Suppressor macrophage treated with lipopolysaccharide for 4 hours (primary cell): Measurements from ENCODE around the gene CSF1.

ENCODE experiments used
- DNase-seq: peaks from one replicate; pipeline ENCODE4 v3.0.0-alpha.2; 2020

CSF1 gene

GRCh38 chr1:109883248-109883955 is 27.2 kb upstream of the CSF1 start:
- no peak for DNase-seq

DNA sequence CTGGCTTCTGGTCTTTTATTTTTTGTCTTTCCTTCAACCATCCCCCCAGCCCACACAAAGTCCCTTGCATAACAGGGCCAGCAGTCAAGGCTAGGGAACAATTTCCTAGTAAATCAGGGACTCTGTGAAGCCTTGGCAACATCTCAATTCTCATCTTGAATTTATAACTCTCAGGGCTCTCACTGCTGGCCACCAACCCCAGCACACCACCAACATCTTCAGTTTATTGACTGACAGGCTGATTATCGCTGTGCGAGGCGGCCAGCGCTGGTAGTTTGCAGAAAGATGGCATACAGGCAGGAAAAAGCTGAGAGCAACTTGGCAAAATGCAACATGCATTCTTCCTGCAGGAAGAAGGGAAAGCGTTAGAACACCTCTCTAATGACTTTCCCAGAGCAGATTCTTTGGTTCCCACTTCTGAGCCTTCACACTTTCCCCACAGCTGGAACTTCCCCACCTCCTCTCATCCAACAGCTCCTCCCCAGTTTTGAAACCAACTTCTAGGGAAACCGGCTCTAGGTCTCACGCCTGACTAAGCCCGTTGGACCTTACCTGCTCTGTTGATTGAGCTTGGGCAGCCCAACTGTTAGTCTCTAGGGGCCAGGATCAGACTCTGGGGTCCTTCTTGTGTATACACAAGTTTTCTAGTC is 26.3 kb upstream of the CSF1 start:
- peak; percentile 58 for DNase-seq

GRCh38 chr1:109885589-109885988 is 25.1 kb upstream of the CSF1 start:
- no peak for DNase-seq

GRCh38 chr1:109886827-109887226 is 23.8 kb upstream of the CSF1 start:
- peak; percentile 86 for DNase-seq

GRCh38 chr1:109887271-109887670 is 23.4 kb upstream of the CSF1 start:
- no peak for DNase-seq

GRCh38 chr1:109887884-109888283 is 22.8 kb upstream of the CSF1 start:
- peak; percentile 72 for DNase-seq

DNA sequence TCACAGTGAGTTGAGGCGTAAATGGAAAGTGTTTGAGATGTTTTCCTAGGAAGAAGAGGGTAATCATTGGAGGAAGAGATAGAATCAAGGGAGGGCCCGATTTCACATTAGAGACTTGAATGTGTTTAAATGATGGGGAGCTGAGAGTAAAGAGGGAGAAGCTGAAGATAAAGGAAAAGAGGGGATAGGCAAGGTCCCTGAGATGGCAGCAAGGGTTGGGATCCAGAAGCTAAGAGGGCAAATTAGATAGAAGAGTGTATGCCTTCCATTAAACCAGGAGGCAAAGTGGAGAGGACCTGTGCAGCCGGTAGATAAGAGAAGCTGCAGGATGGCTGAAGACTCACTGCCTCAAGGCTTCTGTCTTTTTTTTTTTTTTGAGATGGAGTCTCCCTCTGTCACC is 21.6 kb upstream of the CSF1 start:
- DNase-seq = no peak

DNA sequence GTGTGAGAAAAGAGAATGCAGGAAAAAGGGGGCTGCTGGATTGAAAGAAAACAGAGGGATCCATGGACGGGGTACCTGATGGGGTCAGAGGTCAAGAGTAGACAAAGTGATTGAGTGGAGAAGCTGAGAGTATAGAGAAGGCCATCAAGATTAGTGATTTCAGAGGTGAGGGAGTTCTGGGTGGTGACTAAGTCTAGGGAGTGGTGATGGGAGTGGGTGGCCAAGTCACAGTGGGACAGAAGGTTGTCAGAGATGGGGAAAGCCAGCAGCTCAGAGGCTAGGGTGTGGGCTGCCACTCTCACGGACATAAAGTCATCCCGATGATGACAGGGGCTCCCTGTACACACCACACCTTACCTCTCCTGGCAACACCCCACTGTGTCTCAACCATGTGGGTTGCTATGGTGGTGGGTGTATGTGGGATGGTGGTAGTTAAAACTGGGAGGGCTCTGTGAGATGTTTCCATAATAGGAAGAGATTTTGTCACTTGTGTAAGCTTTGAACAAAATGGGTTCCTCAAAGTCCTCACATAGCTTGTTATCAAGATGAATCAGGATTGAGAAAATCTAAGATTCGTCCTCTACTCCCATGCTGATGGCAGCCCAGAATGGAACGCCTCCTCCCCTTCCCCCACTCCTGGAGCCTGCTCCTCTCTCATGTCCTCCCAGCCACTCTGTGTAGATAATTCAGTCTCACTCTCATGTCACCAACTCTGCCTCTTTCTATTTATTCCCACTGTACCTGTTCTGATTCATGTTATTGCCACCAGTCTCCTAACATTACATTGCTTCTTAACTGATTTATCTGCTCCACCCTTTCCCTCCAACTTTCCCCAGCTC is 20.3 kb upstream of the CSF1 start:
- peak; percentile 80 for DNase-seq

- no peak for DNase-seq
These were observed 18.7 kb upstream of the CSF1 start for GRCh38 chr1:109891930-109892329.

- DNase-seq = peak; percentile 49
These were observed 17.9 kb upstream of the CSF1 start for GRCh38 chr1:109892561-109893368.

GRCh38 chr1:109893532-109894171 is 17.0 kb upstream of the CSF1 start:
- DNase-seq = no peak

DNA sequence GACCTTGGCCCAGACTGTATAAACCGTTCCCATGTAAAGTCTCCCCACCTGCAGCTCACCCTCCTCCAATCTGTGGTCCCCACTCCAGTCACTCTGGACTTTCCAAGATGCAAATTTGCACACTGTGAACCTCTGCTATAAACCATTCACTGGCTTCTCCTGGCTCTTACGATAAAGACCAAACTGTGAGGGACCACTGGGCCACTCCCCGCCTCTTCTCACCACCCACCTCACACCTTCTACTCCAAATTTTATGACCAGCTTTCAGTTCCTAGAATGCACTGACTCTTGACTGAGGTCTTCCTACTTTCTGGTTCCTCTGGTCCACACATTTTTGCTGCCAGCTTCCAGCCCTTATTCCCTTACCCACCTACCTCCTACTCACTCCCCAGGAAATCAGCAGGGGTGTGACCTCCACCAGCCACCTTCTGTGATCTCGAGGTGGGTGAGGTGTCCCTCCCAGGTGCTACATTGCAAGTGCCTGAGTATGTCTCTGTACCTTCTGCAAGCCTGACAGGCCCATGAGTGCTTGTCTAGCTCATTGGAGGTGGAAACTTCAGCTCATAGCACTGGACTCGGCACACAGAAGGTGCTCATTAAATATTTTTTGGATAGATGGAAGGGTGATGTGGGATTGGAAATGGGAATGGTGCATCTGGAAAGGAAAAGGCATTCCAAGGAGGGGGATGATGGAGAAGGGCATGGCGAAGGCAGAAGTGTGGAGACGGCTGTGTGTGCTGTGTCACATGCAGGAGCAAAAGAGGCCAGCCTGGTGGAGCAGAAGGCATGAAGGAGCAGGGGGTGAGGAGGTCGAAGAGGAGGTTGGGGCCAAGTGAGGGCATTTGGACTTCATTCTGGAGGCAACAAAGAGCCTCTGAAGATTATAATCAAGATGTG is 15.6 kb upstream of the CSF1 start:
- DNase-seq = no peak

DNA sequence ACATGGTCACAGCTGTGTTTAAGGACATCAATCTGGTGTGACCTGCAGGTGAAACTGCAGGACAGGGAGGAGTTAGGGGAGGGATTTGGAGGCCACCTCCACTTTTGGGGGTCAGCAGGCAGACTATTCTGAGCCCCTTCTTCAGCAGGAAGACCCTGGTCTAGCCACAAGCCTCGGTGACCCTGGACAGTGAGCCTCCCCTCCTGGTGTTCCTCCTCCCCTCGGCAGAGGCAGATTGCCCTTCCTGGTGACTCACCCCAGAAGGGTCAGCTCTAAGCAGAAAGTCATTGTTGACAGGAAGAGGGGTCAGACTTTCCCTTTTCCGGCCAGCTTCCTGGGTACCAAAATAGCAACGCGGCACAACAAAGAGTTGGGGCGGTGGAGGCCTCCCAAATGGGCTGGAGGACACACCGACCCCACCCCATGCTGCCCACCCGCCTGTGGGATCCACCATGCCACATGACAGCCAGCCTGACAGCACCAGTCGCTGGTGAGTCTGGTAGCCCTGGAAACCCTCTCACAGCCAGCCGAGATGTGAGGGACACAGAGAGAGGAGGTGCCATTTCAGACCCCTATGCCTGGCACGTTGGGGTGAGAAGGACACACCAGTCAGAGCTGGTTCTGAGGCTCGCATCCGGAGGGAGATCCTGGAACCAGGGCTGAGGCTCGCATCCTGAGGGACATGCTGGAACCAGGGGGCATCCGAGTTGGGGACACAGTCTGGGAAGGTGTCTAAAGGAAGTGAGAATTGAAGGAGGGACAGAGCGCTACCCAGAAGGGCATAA is 14.7 kb upstream of the CSF1 start:
- peak; percentile 77 for DNase-seq

DNA sequence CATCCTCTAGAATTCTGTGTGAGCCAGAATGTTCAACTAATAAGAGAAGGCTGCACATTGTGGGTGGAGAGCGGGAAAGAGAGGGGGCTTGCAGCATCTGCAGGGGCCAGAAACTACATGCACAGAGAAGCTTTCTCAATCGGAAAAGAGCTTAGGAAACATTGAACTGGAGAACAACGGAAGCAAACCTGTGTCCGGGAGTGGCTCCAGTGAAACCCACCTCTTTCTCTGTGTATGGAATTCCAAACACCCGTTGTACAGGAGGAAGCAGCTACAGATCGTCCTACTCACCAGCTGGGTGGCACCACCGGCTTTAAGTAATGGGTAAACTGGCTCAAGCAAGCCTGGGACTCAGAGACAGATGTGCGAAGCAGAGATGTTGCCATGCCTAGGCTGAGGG is 14.0 kb upstream of the CSF1 start:
- DNase-seq = no peak

GRCh38 chr1:109897259-109897955 is 13.2 kb upstream of the CSF1 start:
- peak; percentile 51 for DNase-seq

- DNase-seq = no peak
These were observed 11.8 kb upstream of the CSF1 start for GRCh38 chr1:109898842-109899241.

DNA sequence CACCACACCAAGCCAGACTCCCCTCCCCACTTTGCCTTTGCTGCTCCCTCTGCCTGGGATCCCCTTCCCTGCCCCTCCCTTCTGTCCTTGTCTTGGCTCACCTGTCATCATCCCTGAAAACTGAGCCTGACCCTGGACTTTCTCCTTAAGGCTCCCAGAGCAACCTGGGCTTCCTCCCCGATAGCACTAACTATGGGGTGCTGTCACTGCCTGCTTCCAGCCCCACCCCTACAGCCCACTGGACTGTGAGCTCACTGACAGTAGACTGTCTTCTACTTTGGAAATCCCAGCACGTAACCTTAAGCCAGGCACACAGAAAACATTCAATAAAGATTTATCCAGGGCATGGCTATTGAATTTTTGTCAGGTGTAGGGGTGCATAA is 9.5 kb upstream of the CSF1 start:
- DNase-seq = peak; percentile 46

- peak; percentile 85 for DNase-seq
These were observed 9.0 kb upstream of the CSF1 start for GRCh38 chr1:109901524-109902145.

- no peak for DNase-seq
These were observed 8.3 kb upstream of the CSF1 start for GRCh38 chr1:109902204-109902985.
